Stimulated activated CD8-positive, alpha-beta memory T cell treated with anti-CD3 and anti-CD28 coated beads, Interleukin-4, amount 100 ng/mL, for 48 hours (primary cell): ENCODE results near the gene TLE1.
"Not testable (repeated sequence)": the region's sequence is repeated elsewhere in the genome, so short reads cannot be mapped to it uniquely, and the experiment has no call there.

ENCODE experiments used
- DNase-seq: peaks from one replicate; pipeline ENCODE4 v3.0.0-alpha.2; 2020

The TLE1 gene

DNA sequence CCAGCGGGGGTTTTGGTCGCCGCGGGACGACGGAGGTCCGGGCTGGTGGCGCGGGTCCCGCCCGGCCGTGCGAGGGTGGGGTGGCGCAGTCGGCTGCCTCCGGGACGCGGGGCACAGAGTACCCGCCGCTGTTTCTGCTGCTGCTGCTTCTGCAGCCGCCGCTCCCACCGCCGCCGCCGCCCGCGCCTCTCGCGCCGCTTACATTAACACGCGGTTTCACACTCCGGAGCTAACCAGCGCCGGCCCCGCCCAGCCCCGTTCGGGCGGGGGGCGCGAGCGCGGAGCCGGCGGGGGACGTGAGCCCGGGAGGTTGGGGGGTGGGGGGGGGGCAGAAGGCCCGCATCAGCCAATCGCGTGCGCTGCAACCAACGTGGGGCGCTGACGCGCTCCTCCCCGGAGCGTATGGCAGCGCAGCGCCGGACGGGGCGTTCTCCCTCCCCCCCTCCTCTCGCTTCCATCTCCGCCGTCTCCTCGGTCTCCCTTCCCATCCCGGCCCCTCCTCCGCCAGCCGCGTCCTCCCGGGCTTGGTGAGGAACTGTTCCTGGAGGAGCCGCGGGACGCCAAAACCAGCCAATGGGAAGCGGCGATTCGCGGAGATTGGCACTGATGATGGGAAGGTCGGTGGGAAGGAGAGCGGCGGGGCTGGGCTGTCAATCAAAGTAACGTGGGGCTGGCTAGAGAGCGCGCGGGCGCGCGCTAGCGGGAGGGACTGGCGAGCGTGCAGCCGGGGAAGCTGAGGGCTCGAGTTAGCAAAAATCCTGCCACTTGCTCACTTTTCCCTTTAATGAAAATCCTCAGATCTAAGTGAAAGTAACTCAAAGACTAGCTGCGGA lies at the start of gene TLE1:
Gene TLE1 (minus strand): TSS at position 205 of the 833 bp plus-strand sequence. CDS start 1,307 bp downstream, outside the sequence.
- peak; percentile 86 for DNase-seq

DNA sequence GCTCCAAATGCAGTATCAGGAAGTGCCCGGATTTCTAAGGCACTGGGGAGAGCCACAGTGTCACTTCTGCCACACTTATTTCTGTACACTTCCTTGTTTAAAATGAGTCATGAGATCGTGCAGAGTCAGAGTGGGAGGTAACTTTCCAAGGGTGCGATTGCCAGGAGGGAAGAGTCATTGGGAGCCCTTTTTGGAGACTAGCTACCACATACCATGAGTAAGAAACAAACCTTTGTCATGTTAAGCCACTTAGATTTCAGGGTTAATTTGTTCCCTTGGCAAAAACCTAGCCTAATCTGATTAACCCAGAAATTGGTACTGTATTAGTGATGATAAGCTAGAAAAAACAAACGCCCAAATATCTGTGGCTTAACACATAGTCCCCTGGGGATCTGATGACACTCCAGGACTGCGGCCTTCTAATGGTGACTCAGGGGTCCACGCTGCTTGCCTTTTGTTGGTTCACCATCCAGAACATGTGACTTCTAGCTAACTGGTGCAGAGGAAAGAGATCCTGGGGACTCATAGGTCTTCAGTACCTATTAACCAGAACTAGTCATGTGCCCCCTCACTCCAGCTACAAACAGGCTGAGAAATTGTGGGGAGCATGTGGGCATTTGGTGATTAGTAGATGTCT lies 48.6 kb upstream of the TLE1 start:
- no peak for DNase-seq

DNA sequence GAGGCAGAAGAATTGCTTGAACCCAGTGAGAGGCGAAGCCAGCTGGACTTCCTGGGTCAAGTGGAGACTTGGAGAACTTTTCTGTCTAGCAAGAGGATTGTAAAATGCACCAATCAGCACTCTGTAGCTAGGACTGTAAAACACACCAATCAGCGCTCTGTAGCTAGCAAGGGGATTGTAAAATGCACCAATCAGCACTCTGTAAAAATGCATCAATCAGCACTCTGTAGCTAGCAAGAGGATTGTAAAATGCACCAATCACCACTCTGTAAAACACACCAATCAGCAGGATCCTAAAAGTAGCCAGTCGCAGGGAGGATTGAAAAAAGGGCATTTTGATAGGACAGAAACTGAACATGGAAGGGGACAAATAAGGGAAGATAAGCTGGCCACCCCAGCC lies 41.2 kb upstream of the TLE1 start:
- not testable (repeated sequence) for DNase-seq

DNA sequence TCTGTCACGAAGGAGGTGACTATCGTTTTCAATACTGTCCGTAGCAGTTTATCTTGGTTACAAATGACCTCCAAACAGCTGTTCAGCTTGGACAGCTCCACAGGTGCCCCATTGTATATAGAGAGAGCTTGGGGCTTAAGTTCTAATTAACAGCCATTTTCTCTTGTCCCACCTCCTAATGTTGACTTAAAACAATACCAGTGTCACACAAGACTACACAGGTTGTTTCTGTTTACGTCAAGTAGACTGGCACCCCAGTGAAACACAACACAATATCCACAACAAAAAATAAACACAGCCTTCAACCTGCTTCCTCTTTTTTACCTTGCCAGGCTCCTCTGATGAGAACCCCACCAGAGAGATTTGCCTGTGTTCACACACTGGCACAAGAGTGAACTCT lies 39.8 kb upstream of the TLE1 start:
- no peak for DNase-seq

DNA sequence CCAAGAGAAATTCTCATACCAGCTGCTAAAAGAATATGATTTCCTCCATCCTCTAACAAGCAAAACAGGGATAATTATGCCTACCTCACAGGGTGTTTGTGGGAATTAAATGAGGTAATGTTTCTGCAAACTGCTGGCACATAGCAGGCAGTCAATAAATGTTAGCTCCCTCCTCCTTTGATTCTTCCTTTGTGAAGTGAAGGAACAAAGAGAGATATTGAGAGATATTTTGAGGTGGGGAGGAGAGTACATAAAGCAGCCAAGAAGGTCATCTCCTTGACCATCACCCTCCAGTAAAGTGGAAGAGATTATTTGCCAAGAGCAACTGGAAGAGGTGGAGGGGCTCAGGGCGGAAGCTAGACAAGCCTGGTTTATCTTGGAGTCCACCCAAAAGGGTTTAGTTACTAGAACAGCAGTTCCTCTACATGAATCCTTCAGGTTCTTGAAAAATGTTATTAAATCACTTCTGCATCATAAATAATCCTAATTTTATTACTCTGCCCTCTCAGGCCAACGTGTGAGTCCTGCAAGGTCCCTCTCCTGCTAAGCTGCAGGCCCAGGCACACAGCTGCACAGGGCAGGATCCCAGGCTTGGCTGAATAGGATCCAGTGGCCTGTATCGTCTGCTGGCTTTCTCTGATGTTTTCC lies 35.0 kb upstream of the TLE1 start:
- no peak for DNase-seq

DNA sequence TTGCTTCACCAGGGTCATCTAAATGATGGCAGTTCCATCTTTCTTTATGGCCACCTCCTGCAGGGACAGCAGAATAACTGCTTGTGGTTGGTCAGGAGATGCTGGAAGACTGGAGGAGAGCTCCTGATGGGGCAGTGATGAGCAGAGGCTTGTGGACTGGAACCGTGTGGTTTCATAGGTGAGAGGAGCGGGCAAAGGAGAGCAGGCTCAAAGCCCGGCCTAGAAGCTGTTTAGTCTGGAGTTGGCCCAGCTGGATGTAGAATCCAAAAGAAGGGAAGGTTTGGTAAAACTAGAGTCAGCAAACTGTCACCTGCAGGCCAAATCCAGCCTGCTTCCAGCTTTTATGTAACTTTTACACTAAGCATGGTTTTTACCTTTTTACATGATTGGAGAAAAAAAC lies 32.9 kb upstream of the TLE1 start:
- DNase-seq: no peak

DNA sequence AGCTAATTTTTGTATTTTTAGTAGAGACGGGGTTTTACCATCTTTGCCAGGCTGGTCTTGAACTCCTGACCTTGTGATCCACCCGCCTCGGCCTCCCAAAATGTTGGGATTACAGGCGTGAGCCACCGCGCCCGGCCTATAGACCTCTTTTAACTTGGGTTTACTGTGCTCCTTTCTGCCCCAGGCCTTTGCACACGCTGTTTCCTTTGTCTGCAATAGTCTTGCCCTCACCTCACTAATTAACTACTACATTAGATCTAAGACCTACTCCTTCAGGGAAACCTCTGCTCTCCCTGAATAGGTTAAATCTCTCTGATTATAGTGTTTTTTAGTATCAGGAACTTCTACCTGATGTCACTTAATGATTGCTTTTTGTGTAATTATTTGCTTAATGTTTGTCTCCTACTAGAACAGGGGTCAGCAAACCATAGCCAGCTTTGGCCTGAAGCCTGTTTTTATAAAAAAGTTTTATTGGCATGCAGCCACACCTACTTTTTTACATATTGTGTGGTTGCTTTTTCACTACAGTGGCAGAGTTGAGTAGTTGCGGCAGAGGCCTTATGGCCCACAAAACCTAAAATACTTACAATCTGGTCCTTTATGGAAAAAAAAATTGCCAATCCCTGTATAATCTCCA lies 31.2 kb upstream of the TLE1 start:
- no peak for DNase-seq

DNA sequence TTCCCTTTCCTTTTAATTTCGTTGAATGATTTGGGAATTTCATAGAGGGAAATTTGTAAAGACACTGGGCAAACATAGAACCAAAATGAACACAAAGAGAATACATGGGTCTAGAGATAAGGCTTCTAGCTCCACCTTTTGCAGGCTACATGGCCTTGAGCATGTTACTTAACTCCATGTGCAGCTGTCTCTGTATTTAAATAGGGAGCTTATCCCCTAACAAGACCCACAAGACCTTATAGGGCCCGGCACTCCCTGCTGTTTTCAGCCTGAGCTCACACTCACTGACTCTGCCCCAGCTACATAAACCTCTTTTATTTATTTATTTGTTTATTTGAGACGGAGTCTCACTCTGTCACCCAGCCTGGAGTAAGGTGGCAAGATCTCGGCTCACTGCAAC lies 30.6 kb upstream of the TLE1 start:
- DNase-seq: no peak

DNA sequence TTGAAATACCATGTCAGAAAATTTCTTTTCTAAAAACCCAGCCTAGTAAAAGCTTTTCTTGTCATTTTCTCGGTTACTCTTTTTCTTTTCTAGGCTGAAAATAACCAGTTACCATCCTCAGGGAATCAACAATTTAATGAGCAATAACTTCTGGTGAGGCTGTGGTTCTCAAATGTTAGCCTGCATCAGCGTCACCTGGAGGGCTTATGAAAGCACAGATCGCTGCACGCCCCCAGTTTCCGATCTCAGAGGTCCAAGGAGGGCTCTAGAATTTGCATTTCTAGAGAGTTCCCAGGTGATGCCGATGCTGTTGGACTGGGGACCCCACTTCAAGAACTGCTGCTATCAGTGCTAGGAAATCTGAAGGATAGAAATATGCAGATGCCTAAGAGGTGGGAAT lies 28.9 kb upstream of the TLE1 start:
- DNase-seq: no peak

DNA sequence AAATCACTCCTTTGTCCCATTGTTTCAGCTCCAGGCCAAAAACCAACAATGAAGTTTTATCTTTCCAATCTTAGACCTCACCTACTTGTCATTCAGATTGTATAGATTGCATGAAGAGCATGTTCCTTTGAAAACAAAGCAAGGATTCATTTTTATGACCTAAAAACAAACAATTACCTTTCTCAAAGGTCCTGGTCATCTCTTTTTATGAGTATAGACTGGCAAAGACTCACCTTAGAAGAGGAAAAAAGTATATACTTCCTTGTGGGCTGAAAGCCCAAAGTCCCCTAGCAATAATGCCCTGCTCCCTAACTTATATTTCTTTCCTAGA lies 28.4 kb upstream of the TLE1 start:
- DNase-seq: no peak

DNA sequence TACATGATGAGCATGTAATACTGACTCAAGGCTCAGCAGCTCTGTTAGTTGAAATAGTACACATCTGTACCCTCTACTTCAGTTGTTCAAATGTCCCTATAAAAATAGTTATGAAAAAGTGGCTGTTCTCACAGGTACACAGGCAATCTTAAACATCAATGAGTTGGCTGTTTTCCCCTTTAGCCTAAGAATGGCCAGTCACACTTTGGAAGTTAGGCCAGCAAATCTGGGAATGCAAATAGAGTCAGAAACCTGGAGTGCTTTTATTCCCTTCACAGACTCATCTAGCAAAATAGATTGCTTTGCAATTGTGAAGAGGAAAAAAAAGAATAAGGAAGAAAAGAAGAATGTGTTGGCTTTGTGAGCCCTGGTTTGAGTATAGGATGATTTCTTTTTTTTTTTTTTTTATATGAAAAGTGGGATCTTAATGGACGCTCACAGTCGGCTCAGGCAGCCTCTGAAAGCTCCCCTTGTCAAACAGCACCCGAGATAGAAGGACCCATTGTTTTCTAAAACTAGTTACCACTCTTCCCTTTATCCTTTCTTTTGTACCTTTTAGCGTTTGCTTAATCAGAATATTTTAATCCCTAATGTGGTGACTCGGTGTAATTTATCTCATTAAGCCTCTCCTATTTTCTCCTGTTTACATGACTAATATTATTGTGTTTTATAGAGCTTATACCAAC lies 27.9 kb upstream of the TLE1 start:
- DNase-seq: no peak

DNA sequence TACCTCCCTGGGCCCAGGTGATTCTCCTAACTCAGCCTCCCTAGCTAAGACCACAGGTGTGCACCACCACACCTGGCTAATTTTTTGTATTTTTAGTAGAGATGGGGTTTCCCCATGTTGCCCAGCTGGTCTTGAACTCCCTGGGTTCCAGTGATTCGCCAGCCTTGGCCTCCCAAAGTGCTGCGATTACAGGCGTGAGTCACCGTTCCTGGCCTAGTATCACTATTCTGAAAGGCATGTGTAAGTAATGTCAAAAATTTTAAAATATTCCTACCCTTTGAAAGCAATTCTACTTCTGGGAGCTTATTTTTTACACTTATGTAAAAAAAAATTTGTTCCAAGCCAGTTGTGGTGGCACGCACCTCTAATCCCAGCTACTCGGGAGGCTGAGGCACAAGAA lies 27.1 kb upstream of the TLE1 start:
- no peak for DNase-seq

DNA sequence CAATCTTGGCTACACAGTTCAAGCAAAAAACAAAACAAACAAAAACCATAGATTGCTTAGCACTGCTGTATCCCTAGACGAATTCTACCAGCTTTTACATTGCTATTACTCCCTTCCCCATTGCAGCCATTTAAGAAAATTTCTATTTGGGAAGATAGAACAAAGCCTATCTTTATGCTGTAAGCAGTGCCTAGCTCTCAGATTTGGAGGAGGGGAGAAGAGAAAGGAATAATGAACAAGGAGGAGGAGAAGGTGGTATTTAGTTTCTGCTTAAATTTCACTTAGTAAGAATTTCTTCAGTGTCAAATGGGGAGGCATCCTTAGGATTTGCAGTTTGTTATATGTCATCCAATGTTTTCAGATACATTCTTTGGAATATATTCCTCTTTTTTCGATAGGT lies 16.2 kb upstream of the TLE1 start:
- DNase-seq: no peak

DNA sequence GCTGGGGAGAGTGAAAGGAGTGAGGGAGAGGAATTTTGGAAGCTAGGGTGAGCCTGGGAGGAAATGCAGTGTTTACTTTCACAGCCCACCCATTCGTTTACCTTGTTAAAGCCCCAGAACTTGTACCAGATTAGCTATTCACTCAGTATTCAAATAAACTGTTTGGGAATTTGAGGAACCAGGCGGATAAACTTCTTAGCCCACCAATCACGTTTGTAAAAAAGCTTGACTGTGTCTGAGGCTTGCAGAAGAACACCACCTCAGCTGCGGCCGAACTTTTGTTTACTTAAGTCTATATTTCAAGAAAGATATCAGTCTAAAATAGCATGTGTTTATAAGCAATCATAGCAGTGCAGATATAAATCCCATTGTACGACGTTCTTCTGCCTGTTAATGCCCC lies 5.2 kb upstream of the TLE1 start:
- DNase-seq: no peak

DNA sequence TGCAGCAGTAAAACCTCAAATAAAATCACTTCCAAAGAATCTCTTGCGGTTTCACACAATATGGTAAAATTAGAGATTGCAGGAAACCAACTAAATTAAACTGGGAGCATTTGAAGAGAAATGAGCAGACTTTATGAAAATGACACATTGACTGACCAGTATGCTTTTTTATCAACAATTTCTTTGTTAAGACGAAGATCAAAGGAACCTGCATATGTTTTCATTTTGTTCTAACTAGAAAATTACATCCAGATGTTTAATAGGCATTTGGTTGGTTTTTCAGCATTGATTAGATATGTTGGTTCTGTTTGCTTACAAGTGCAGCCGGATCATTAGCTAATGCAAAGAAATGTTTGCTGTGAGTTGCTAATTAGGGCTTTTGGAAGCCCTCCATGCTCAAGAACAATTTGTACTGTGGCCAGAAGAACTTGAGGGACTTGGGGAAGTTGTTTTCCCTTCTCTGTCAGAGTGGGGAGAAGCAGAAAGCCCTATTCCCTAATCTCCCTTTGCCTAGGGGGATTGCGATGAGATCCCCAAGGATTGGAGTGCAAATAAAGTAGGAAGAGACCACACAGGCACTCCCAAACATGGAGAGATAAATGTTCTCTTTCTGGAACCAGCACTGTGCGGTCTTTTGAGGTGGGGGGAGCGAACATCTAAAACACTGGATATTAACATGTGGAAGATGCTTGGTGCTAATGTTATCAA lies 4.5 kb upstream of the TLE1 start:
- no peak for DNase-seq

DNA sequence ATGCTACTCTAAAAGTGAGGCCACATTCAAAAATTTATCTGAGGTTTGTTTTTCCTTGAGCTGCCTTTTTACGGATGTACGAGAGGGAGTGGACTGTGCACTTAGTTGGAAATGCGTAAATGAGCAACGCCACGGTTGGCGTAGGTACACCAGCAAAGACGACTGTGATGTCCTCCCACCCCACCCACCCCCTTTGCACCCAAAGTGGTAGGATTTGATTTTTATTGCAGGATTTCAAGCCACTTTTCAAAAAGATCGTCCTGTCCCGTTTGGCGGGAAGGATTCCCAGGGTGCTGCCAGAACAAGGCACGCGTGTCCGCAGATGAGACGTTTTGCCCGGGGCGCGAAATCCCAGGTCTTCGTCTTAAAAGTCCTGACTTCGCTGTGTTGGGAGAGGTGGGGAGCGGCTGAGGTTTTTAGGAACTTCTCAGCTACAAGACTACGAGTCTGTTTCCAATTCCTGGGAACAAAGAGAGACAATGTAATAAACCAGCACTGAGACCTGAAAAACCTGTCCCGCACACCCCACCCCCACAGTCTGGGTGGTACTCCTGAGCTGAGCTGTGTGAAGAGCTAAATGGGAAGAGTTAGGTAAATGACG lies 1.0 kb upstream of the TLE1 start:
- DNase-seq: peak; percentile 24

DNA sequence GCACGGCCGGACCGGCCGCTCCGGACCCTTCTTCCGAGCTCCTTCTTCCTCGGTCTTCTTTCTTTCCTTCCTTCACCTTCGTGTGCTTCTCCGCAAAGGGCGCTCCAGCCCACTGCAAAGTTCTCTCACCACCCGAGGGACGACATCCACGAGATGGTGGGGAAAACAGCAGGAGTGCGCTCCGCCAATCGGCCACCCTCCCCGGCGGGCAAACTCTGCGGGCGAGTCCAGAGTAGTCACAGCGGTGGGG lies 329 bp downstream of the TLE1 start:
- DNase-seq: not testable (repeated sequence)

DNA sequence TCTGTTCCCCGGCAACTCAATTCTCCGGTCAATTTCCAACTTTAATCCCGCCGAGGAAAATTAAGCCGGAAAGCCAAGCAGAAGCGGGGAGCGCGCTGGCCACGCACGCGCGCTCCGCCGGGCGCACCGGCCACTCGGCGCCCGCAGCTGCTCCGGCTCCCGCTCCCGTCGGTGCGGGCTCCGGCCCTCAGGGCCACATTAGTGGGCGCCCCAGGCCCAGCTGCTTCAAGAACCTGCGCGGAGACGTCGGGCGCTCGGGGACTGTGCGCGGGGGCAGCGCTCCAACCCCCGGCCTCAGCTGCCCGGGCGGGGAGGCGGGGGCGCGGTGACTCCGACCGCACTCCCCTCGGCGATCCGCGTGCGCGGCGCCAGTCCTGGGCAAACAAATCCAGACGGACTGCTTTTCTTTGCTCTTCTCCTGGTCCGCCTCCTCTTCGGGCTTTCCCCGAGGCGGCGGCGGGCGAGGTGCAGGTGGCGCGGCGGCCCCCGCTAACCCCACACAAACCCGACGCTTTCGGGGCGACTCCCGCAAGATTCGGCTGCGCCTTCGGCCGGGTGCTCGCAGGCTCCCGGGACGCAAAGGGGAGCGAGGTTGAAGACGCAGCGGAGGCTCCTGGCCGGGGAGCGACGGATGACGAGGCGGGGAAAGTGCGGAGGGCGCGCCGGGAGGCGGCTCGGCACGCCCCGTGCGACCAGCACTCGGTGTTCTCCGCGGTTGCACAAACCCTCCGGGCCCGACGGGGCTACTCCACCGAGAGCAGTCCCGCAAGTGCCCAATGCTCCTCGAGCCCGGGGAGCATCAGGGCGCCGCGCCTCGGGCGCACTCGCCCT lies 870 bp downstream of the TLE1 start:
- peak; percentile 54 for DNase-seq

DNA sequence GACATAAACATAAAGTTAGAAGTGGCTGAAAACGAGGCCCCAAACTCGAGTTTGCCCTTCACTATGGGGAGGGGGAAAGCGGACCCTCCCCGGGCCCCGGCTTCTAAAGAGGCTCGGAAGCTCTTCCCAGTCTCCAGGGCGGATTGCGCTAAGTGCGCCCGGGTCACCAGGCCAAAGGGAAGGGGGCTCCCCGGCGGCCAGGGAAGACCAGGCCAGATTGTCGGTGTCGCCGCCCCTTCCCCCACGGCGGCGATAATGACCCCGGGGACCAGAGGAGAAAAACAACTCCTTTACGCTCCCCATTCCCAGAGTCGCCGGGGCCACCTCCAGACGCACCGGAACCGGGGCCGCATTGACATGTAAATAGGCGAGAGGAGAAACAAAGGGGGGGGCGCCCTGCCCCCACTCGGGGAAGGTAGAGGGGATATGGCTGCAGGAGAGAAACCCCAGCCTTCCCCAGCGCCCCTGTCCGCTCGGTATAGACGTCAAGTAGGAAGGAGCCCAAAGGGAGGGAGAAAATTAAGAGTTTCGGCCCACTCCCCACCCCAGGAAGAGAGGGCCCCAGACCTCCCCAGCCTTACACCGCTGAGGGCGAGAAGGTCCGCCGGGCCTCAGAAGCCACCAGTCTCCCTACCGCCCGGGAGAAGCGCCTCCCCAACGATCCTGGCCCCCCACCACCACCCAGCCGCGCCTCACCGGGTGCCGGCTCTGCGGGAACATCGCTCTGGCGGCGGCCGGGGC lies 1.7 kb downstream of the TLE1 start:
- DNase-seq: peak; percentile 26
